Activated T-helper 1 cell treated with Interleukin-2 at 50 U/mL for 16 hours (primary cell): ENCODE results near the gene SH3BGR.

Experiments
- DNase-seq: peaks from one replicate; pipeline ENCODE4 v3.0.0-alpha.2; 2020; ENCODE audit warnings: low read depth

Gene SH3BGR

GRCh38 chr21:39456665-39457064 is 4.9 kb downstream of the SH3BGR start:
- DNase-seq = no peak

- DNase-seq = no peak
Observed at GRCh38 chr21:39461419-39461818, 9.6 kb downstream of the SH3BGR start.

GRCh38 chr21:39463308-39463707 is 11.5 kb downstream of the SH3BGR start:
- no peak for DNase-seq

DNA sequence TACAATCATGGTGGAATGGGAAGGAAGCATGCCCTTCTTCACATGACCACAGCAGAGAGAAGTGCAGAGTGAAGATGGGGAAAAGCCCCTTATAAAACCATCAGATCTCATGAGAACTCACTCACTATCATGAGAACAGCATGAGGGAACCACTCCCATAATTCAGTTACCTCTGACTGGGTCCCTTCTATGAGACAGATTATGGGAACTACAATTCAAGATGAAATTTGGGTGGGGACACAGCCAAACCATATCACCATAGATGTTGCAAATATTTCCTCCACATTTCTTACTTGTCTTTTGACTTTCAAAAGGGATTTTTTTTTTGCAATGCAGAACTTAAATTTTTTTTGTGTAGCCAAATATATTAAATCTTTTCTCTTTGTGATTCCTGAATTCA is 14.8 kb downstream of the SH3BGR start:
- no peak for DNase-seq

DNA sequence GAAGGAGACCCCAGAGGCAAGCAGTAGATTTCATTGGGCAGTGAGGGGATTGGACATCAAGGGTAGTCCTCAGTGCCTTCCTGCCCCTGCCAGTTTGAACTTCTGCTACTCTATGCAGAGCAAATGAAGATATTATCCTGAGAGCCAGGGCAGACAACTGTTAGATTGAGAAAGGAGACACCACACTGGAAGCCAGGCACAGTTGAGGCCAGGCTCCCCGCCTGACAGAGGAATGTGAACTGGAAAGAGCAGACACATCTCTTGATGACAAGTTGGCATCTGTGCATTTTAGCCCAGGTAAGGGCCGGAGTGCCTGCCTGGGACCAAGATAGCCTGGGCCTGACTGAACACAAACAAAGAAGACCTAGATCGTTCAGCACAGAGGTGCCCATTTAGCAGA is 16.0 kb downstream of the SH3BGR start:
- no peak for DNase-seq

GRCh38 chr21:39468559-39468958 is 16.8 kb downstream of the SH3BGR start:
- DNase-seq = no peak

DNA sequence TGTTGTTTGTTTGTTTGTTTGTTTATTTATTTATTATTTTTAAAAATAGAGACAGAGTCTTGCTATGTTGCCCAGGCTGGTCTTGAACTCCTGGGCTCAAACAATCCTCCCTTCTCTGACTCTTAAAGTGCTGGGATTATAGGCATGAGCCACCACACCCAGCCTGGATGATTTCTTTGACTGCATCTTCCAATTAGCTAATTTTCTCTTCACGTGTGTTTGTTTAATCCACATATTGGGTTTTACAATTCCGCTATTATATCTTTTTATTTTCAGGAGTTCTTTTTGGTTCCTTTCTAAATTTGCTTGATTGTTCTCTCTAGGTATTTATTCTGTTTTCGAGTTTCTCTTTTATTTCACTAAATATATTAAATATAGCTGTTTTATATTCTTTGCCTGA is 19.8 kb downstream of the SH3BGR start:
- no peak for DNase-seq

DNA sequence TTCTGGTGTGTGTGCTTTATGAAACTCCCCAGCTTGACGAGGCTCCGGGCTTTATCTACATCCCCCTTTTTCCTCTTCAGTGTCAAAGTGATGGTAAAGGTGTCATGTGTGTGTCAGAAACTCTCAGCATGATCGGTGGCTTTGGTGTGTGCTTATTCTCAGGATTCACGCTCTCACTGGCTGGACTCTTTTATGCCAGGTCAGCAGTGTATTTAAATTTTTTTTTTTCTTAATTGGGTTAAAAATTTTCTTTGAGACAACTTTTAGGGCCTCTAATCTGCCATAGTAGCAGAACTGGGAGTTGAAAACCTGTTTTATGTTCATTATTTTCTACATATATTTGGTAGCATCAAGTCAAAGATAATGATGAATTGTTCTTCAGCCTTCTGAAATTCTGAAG is 21.0 kb downstream of the SH3BGR start:
- DNase-seq = no peak

- DNase-seq = no peak
Observed at GRCh38 chr21:39474611-39475010, 22.8 kb downstream of the SH3BGR start.

DNA sequence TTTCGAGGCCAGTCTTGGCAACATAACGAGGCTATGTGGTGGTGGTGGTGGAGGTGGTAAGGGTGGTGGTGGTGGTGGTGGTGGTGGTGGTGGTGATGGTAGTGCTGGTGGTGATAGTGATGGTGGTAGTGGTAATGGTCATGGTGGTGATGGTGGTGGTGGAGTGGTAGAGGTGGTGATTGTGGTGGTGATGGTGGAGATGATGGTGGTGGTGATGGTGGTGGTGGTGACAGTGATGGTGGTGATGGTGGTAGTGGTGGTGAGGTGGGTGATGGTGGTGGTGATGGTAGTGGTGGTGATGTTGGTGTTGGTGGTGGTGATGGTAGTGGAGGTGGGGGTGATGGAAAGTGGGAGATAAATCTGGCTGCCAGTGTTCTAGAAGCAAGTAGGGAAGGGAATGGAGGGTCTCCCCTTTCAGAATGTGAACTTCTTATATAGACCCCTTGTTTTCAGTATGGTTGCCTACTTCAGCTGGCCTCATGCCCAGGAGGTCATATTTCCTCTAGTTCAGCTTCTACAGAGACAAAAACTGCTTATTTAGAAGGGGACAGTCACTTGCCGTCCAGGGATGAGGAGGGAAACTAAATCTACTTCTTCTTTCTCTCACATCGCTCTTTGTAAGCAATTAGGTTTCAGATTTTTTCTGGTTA is 27.5 kb downstream of the SH3BGR start:
- DNase-seq = no peak

GRCh38 chr21:39479814-39480182 is 28.0 kb downstream of the SH3BGR start:
- DNase-seq = no peak

DNA sequence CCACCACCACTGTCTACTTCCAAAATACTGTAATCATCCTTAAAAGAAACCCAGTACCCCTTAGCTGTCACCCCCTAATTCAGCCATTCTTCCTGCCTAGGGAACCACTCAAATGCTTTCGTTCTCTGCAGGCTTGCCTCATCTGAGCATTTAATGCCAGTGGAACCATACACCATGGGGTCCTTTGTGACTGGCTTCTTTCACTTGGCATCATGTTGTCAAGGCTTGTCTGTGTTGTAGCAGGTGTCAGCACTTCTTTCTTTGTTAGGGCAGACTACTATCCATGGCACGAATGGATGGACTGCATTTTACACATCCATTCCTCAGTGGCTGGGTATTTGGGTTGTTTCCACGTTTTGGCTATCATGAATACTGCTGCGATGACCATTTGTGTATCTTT is 28.5 kb downstream of the SH3BGR start:
- DNase-seq = no peak

- no peak for DNase-seq
Observed at GRCh38 chr21:39481886-39482285, 30.1 kb downstream of the SH3BGR start.

GRCh38 chr21:39483917-39484316 is 32.1 kb downstream of the SH3BGR start:
- no peak for DNase-seq

GRCh38 chr21:39484711-39485276 is 33.0 kb downstream of the SH3BGR start:
- DNase-seq = no peak

DNA sequence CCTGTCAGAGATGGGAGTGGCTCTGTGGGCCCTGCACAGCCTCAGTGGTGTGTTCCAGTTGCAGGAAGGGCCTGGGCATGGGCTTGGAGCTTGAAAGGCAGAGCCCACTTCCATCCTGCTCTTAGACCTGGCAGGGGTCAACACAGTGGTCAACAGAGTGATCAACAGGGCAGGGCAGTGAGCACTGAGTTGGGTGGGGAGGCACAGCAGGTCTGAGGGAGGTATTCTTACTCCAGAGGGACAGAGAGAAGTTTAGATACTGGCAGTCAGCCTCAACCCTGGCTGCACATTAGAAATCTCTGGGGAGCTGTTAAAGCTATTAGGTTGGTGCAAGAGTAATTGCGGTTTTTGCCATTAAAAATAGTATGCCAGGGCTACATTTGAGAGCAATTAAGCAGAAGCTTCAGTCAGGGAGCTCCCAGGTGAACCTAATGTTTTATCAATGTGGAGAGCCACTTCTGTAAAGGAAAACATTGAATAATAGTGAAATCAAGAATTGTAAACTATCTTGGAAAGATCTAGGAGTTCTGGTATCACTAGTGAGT is 37.7 kb downstream of the SH3BGR start:
- no peak for DNase-seq

DNA sequence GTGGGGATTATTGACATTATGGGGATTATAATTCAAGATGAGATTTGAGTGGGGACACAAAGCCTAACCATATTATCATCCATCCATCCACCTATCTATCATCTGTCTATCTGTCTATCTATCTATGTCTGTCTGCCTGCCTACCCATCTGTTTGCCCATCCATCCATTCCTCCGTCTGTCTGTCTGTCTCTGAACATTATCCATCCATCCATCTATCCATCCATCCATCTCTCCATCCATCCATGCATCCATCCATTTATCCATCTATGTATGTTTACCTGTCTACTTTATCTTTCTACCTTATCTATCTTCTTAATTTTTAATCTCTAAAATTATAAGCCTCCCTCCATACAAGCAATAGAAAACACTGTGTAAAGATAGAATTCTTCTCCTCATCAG is 47.4 kb downstream of the SH3BGR start:
- no peak for DNase-seq

GRCh38 chr21:39502631-39503030 is 50.9 kb downstream of the SH3BGR start:
- DNase-seq = no peak

DNA sequence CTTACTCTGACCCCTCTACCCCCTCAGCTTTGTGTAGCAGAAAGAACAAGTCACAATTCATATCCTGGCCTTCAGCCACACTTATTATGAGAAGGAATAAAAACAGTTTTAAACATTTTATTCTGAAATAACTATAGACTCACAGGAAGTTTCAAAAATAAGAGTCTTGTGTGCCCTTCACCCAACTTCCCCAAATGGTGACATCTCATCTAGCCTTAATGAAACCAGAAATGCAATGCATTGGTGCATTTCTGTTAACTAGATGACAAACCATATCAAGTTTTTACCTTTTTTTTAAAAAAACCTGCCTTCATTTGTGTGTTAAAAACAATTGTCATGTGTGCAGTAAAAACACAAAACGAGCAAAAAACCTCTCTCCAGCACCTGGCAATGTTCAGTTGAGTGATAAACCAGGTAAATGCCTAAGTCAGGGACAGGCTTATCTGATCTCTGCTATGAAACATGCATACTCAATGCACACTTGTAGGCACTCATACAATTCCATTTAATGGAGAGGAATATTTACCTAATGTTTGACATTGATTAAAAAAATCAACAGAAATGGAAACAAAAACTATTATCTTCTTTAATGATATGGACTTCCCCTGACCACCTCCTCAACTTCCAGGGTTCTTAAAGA is 51.5 kb downstream of the SH3BGR start:
- DNase-seq = no peak

DNA sequence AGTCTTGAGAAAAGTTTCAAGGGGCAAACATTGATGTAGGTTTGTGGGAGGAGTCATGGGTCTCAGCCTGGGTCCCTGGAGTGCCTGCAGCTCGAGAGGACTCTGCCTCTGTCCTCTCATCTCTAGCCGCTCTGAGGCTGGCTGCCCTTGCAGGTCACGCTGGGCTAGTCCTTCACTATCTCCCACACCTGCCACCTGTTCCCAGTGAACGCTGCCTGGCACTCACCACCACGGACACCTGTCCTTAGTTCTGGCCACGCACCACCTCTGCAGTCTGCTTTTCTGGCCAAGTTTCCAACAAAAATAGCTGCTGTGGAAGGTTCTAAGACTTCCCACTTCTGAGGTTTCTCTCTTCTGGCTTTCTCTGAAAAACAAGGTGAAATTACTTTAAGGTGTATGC is 52.5 kb downstream of the SH3BGR start:
- DNase-seq = no peak

DNA sequence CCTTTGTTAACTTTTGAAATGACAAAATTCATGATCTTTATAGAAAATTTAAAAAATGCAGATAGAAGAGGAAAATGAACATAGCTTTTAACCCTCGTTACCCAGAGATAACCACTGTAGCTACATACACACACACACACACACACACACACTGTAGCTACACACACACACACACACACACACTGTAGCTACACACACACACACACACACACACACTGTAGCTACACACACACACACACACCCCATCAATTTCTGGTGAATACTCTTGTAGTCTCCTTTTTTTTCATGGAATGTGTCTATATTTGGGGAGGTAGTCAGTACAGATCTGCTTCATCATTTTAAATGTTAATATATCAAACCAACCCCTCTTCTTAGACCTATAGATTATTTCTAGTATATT is 58.5 kb downstream of the SH3BGR start:
- no peak for DNase-seq

DNA sequence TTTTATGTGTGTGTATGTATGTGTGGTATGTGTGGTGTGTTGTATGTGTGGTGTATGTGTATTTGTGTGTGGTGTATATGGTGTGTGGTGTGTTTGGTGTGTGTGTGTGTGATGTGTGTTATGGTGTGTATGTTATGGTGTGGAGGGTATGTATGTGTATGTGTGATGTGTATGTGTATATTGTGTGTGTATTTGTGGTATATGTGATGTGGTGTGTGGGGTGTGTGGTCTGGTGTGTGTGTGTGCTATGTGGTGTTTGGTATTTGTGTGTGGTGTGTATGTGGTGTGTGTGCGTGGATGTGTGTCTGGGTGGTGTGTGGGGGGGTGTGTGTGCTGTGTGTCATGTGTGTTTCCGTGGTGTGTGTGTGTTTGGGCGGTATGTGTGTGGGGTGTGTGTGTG is 59.3 kb downstream of the SH3BGR start:
- DNase-seq = no peak

DNA sequence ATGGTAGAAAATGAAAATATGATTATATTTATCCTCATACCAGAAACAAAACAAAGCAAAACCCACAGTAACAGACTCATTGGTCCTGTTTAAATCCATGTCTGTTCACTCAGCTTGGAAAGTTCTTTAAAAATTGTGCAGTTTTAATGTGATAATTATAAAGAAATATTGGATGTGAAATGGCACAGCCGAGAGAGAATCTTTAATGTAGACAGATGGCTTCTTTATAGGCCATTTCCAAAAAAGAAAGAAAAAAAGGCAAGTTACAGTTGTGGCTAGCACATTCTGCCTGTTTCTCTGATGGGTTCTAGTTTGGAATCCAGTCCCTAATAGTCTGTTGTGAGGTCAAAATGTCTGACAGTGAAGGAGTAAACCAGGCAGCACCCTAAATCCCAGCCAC is 62.0 kb downstream of the SH3BGR start:
- no peak for DNase-seq
